Measurements from ENCODE around the gene EPM2A.

Gene EPM2A

GRCh38 chr6:145643760-145644159 lies 91.6 kb downstream of the EPM2A start:
- H3K4me3 ChIP-seq (replicated peaks in 1 of 2; ENCODE audit: low read depth in 2 of 2, low read length in 2 of 2), result no peak overlapping the region
- no peak for TF ChIP-seq CTCF (IDR thresholded peaks at IDR 0.05; ENCODE audit: low read depth, low read length)
- peak; percentile 10 to 69 for DNase-seq (ENCODE audit: low read depth in 2 of 2)

- peak; percentile 88 for DNase-seq (ENCODE audit: low read depth in 2 of 2)
- peak; percentile 82 for TF ChIP-seq CTCF (IDR thresholded peaks at IDR 0.05; ENCODE audit: low read depth, low read length)
- no peak overlapping the region for H3K4me3 ChIP-seq (replicated peaks in 1 of 2; ENCODE audit: low read depth in 2 of 2, low read length in 2 of 2)
Measured at GRCh38 chr6:145633981-145634627, 101.2 kb downstream of the EPM2A start.

DNA sequence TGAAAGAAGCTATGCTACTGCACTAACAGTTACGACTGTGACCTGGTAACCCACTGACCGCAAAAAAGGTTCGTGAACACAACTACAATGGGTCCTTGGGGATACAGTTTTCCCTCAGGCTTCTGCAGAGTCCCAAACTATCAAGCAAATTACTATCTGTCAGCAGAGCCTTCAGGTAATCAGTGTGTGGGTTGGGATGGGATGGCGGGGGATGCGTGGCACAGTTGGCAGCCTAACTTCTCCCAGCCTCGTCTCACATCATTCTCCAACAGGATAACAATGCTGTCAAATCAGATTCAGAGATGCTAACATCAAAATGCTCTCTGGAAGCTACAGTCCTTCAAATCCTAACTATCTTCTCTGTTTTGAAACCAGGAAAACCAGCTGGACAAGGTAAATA lies 102.3 kb downstream of the EPM2A start:
- no peak for DNase-seq (ENCODE audit: low read depth in 2 of 2)
- no peak for TF ChIP-seq CTCF (IDR thresholded peaks at IDR 0.05; ENCODE audit: low read depth, low read length)
- H3K4me3 ChIP-seq (replicated peaks in 1 of 2; ENCODE audit: low read depth in 2 of 2, low read length in 2 of 2), result no peak overlapping the region

DNA sequence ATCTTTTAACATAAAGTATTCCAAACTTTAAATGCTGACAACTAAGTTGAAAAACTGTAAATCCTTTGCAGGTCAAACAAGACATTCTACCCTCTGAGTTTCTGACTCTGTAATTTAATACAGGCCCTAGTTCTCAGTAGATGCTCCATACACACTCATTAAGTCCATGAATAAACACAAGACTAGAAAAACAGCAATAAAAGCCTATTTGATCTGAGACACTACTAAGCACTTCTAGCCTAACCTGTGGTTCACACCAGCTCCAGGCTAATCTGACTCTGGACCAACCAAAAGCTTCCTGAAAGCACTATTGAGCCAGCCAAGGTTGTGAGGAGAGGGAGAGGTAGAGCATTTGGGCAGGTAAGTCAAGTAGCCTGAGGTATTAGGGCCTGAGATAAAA lies 103.9 kb downstream of the EPM2A start:
- no peak for DNase-seq (ENCODE audit: low read depth in 2 of 2)
- TF ChIP-seq CTCF (IDR thresholded peaks at IDR 0.05; ENCODE audit: low read depth, low read length), result no peak

GRCh38 chr6:145630598-145630997 lies 104.7 kb downstream of the EPM2A start:
- no peak for DNase-seq (ENCODE audit: low read depth in 2 of 2)
- no peak overlapping the region for H3K4me3 ChIP-seq (replicated peaks in 1 of 2; ENCODE audit: low read depth in 2 of 2, low read length in 2 of 2)
- TF ChIP-seq CTCF (IDR thresholded peaks at IDR 0.05; ENCODE audit: low read depth, low read length), result no peak

More for the DNA sequence above, 103.9 kb downstream of the EPM2A start:
- H3K4me3 ChIP-seq (replicated peaks in 1 of 2; ENCODE audit: low read depth in 2 of 2, low read length in 2 of 2), result no peak overlapping the region

DNA sequence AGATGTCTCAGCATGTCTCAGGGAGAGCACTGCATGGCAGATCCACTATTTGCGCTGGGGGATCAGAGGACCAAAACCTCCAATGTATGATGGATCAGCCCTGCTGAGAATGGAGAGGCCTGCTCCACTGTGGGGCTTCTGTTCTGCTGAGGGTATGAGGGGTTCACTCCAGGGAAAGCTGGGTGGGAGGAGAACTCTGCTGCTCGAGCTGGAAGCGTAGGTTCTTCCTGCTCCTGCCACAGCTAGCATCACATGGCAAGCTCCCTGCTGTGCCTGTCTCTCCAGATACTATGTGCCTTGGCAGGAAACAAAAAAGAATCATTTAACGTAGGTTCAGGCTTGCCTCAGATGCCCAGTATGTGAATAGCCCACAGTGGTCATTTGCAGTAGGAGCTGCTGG lies 105.8 kb downstream of the EPM2A start:
- DNase-seq (ENCODE audit: low read depth in 2 of 2), result no peak
- no peak for TF ChIP-seq CTCF (IDR thresholded peaks at IDR 0.05; ENCODE audit: low read depth, low read length)

GRCh38 chr6:145627451-145627850 lies 107.9 kb downstream of the EPM2A start:
- no peak overlapping the region for H3K4me3 ChIP-seq (replicated peaks in 1 of 2; ENCODE audit: low read depth in 2 of 2, low read length in 2 of 2)
- no peak for DNase-seq (ENCODE audit: low read depth in 2 of 2)
- TF ChIP-seq CTCF (IDR thresholded peaks at IDR 0.05; ENCODE audit: low read depth, low read length), result no peak

More for the DNA sequence above, 105.8 kb downstream of the EPM2A start:
- no peak overlapping the region for H3K4me3 ChIP-seq (replicated peaks in 1 of 2; ENCODE audit: low read depth in 2 of 2, low read length in 2 of 2)

All from cardiac fibroblast (primary cell).